ENCODE data around the gene CHTF18. TPM values are rescaled to one million over a fixed set of nuclear protein-coding genes. Genes with fewer than 3 reads are reported as not detected.

CHTF18 gene
- total and polyA plus RNA-seq, 2 donors (not counting 3 experiments of a cell fraction or from before 2014, with no cell fraction given), result 33.0 to 69.5 TPM

DNA sequence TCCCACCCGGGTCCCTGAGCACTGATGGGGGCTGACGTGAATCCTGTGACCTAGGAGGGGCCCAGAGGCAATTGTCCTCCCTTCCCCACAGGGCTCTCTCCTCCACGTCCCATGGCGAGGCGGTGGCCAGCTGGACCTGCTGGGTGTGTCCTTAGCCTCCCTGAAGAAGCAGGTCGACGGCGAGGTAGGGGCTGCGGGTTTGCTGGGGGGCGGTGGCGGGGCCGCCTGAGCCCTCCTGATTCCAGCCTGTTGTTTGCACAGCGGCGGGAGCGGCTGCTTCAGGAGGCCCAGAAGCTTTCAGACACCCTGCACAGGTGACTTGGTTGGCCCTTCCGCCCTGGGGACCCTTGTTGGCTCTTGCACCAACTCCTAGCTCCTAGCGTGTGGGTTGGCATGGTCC, 1.7 kb downstream of the CHTF18 start:
- intact Hi-C loops (cut with micrococcal nuclease), result no loop called here
- Histone ChIP-seq H3K27ac (ENCODE audit: insufficient read depth, low read depth, low read length) (no peak overlapping the region), H3K4me2 (ENCODE audit: insufficient read depth, low read length) (no peak overlapping the region), H3K27me3 (ENCODE audit: control insufficient read depth in 2 of 2, insufficient read depth in 2 of 2, low read length in 2 of 2) (no peaks in the 10 kb centered on the region), H3K4me3 (replicated peaks in 1 of 3; ENCODE audit: insufficient read depth in 1 of 3, low read depth in 1 of 3, low read length in 3 of 3) (no peak overlapping the region), H3K9ac (replicated peaks; ENCODE audit: extremely low read depth, insufficient read depth, low read length) (no peak overlapping the region), H4K20me1 (replicated peaks; ENCODE audit: control insufficient read depth, extremely low read depth, insufficient read depth, low read length) (no peaks in the 10 kb centered on the region), H3K9me3 (replicated peaks; ENCODE audit: control insufficient read depth, insufficient read depth, low read length) (no peaks in the 10 kb centered on the region), H3K4me1 (ENCODE audit: control insufficient read depth, extremely low read depth, insufficient read depth, low read length) (peaks cover 13% of the 10 kb centered on the region), H3K79me2 (ENCODE audit: control insufficient read depth, insufficient read depth, low read length) (peaks cover 26% of the 10 kb centered on the region), H3K36me3 (ENCODE audit: control insufficient read depth in 2 of 2, extremely low read depth in 1 of 2, insufficient read depth in 2 of 2, low read length in 2 of 2) (peaks cover 2 to 6% of the 10 kb centered on the region in 2 experiments), H3K9me1 (replicated peaks; ENCODE audit: control insufficient read depth, extremely low read depth, insufficient read depth, low read length) (no peaks in the 10 kb centered on the region), H2AFZ (ENCODE audit: low read depth, low read length) (no peak overlapping the region)
- dilution Hi-C loops (cut with MboI; ENCODE audit: extremely low pct_ligation_motif_present, low sequenced_read_pairs), result no loop called here
- no peak for FAIRE-seq
- TF ChIP-seq POLR2AphosphoS5 (IDR thresholded peaks at IDR 0.05; ENCODE audit: insufficient read depth, low read depth, low read length) (no peak), JUN (IDR thresholded peaks at IDR 0.05; ENCODE audit: borderline replicate concordance, insufficient read depth, insufficient read length, low read depth) (no peak), GATA2 (IDR thresholded peaks at IDR 0.05; ENCODE audit: insufficient read depth, insufficient read length, low read depth, low read length) (no peak), EZH2 (IDR thresholded peaks at IDR 0.05; ENCODE audit: borderline replicate concordance, low read depth, low read length, severe bottlenecking) (no peak), POLR2A (IDR thresholded peaks at IDR 0.05; ENCODE audit: low read depth, low read length) (no peak), FOS (IDR thresholded peaks at IDR 0.05; ENCODE audit: borderline replicate concordance, insufficient read depth, low read length) (no peak), MYC (IDR thresholded peaks at IDR 0.05; ENCODE audit: low read depth, low read length) (no peak)
- TF ChIP-seq, protein P1, sequence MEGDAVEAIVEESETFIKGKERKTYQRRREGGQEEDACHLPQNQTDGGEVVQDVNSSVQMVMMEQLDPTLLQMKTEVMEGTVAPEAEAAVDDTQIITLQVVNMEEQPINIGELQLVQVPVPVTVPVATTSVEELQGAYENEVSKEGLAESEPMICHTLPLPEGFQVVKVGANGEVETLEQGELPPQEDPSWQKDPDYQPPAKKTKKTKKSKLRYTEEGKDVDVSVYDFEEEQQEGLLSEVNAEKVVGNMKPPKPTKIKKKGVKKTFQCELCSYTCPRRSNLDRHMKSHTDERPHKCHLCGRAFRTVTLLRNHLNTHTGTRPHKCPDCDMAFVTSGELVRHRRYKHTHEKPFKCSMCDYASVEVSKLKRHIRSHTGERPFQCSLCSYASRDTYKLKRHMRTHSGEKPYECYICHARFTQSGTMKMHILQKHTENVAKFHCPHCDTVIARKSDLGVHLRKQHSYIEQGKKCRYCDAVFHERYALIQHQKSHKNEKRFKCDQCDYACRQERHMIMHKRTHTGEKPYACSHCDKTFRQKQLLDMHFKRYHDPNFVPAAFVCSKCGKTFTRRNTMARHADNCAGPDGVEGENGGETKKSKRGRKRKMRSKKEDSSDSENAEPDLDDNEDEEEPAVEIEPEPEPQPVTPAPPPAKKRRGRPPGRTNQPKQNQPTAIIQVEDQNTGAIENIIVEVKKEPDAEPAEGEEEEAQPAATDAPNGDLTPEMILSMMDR (IDR thresholded peaks at IDR 0.05; ENCODE audit: extremely low read depth in 1 of 2, insufficient read depth in 1 of 2, low read depth in 1 of 2, low read length in 2 of 2), result no peak
- TF ChIP-seq, protein P2, sequence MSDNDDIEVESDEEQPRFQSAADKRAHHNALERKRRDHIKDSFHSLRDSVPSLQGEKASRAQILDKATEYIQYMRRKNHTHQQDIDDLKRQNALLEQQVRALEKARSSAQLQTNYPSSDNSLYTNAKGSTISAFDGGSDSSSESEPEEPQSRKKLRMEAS (IDR thresholded peaks at IDR 0.05; ENCODE audit: insufficient read depth, insufficient read length), result no peak
- CTCF ChIA-PET, result no interaction called here
- no TSS peak for BruUV-seq (replicated peaks)
- POLR2A ChIA-PET, result no interaction called here
- DNase-seq (ENCODE audit: low read depth, low spot score), result no peak

Data from endothelial cell of umbilical vein (primary cell).